Measurements from ENCODE around the gene GSDMA. TPM values are rescaled to one million over a fixed set of nuclear protein-coding genes. Genes with fewer than 3 reads are reported as not detected.
A peak's percentile ranks its signal among the peaks of the same experiment; 100 is the strongest.
"Not testable (repeated sequence)": the region's sequence is repeated elsewhere in the genome, so short reads cannot be mapped to it uniquely, and the experiment has no call there.

The GSDMA gene
- polyA plus RNA-seq, 6 donors from 2014 or later, result 0.19 to 0.21 TPM; not detected in 4

DNA sequence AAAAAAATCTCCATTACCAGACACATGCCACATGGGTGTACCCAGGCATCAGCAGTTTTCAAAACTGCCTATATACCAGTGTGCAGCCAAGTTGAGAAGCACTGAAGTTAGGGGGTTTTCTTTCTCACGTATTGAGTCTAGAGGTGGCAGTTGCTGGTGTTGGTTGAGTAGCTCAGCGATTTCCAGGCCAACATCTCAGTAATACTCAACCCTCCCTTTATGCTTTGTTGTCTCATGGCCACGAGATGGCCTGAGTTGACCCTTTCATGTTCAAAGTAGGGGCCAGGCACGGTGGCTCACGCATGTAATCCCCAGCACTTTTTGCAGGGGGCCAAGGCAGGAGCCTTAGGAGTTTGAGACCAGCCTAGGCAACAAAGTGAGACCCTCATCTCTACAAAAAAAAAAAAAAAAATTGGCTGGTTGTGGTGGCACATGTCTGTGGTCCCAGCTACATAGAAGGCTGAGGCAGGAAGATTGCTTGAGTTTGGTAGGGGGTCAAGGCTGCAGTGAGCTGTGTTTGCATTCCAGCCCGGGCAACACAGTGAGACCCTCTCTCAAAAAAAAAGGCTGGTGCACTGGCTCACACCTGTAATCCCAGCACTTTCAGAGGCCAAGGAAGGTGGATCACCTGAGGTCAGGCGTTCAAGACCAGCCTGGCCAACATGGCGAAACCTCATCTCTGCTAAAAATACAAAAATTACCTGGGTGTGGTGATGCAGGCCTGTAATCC is 24.5 kb upstream of the GSDMA start:
- Mint-ChIP-seq H3K9me3 (no peaks in the 10 kb centered on the region), H3K36me3 (no peaks in the 10 kb centered on the region), H3K27me3 (no peaks in the 10 kb centered on the region), H3K4me1 (peaks cover 26 to 47% (median 40%) of the 10 kb centered on the region in 3 donors), H3K27ac (peak overlapping the region in 3 of 6 donors; percentile 56 to 82 (median 61)), H3K4me3 (peak overlapping the region in 1 of 8 donors; percentile 51)
- no peak for DNase-seq
- peak; percentile 63 to 64 for ATAC-seq (ENCODE audit: low read depth in 2 of 2)

GRCh38 chr17:39939106-39939505 is 23.7 kb upstream of the GSDMA start:
- Mint-ChIP-seq H3K4me3 (peak overlapping the region in 1 of 8 donors; percentile 57), H3K27me3 (no peaks in the 10 kb centered on the region), H3K27ac (peak overlapping the region in 4 of 6 donors; percentile 61 to 94 (median 82)), H3K36me3 (no peaks in the 10 kb centered on the region), H3K4me1 (peaks cover 29 to 48% (median 48%) of the 10 kb centered on the region in 3 donors), H3K9me3 (no peaks in the 10 kb centered on the region)
- no peak for DNase-seq
- no peak for ATAC-seq (ENCODE audit: low read depth in 2 of 2)

DNA sequence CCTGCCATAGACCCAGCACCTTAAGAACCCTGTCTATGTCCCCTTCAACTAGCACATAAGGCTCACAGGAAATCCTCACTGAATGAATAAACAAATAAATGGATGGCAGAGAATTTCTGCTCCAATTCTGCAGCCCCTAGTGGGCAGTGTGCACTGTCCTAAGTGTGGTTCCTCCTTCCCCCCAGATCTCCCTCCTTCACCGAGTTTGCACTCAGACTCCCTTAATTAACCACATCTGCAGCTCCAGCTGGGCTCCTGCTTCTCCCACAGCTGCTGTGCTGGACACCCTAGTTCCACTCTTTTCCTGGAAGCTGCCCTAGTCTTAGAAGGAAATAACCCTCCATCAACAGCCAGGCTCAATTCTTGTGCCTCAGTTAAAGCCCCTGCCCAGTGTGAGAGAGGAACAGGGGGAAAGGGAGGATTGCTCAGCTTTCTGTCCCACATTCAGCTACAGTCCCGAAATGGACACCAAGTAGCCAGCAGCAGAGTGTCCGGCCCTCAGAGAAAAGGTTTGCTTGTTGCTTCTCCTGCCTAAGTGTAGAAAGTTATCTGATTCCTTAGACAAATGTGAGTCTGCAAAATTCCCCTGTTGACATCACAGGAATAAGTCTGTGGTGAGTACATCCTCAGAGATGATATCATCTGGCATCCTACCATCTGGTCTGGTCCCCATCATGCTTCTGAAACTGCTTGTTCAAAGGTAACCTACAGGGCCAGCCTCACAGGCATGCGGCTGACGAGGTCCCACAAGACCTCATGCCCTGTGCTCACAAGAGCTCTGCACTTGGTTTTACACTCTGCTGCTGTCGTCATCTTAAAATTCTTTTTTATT is 23.0 kb upstream of the GSDMA start:
- ATAC-seq (ENCODE audit: low read depth in 2 of 2) (peak; percentile 78 to 81), DNase-seq (peak; percentile 33)
- peak overlapping the region in 5 of 6 donors; percentile 53 to 94 (median 87) for H3K27ac Mint-ChIP-seq
- H3K36me3 Mint-ChIP-seq, result no peaks in the 10 kb centered on the region
- H3K27me3 Mint-ChIP-seq, result no peaks in the 10 kb centered on the region
- peaks cover 31 to 48% (median 45%) of the 10 kb centered on the region in 3 donors for H3K4me1 Mint-ChIP-seq
- peak overlapping the region in 2 of 8 donors; percentile 37 to 57 for H3K4me3 Mint-ChIP-seq
- no peaks in the 10 kb centered on the region for H3K9me3 Mint-ChIP-seq

GRCh38 chr17:39943702-39944392 is 19.0 kb upstream of the GSDMA start:
- H3K27ac Mint-ChIP-seq, result peak overlapping the region in 3 of 6 donors; percentile 62 to 82 (median 73)
- no peaks in the 10 kb centered on the region for H3K27me3 Mint-ChIP-seq
- H3K4me1 Mint-ChIP-seq, result peaks cover 41 to 49% (median 45%) of the 10 kb centered on the region in 3 donors
- no peak overlapping the region for H3K4me3 Mint-ChIP-seq
- H3K9me3 Mint-ChIP-seq, result no peaks in the 10 kb centered on the region
- no peak for DNase-seq
- no peaks in the 10 kb centered on the region for H3K36me3 Mint-ChIP-seq
- ATAC-seq (ENCODE audit: low read depth in 2 of 2), result no peak

GRCh38 chr17:39944393-39944711 is 18.5 kb upstream of the GSDMA start:
- no peaks in the 10 kb centered on the region for H3K9me3 Mint-ChIP-seq
- H3K36me3 Mint-ChIP-seq, result no peaks in the 10 kb centered on the region
- ATAC-seq (ENCODE audit: low read depth in 2 of 2) (no peak), DNase-seq (no peak)
- no peak overlapping the region for H3K27ac Mint-ChIP-seq
- no peaks in the 10 kb centered on the region for H3K27me3 Mint-ChIP-seq
- H3K4me3 Mint-ChIP-seq, result no peak overlapping the region
- peaks cover 38 to 46% (median 45%) of the 10 kb centered on the region in 3 donors for H3K4me1 Mint-ChIP-seq

DNA sequence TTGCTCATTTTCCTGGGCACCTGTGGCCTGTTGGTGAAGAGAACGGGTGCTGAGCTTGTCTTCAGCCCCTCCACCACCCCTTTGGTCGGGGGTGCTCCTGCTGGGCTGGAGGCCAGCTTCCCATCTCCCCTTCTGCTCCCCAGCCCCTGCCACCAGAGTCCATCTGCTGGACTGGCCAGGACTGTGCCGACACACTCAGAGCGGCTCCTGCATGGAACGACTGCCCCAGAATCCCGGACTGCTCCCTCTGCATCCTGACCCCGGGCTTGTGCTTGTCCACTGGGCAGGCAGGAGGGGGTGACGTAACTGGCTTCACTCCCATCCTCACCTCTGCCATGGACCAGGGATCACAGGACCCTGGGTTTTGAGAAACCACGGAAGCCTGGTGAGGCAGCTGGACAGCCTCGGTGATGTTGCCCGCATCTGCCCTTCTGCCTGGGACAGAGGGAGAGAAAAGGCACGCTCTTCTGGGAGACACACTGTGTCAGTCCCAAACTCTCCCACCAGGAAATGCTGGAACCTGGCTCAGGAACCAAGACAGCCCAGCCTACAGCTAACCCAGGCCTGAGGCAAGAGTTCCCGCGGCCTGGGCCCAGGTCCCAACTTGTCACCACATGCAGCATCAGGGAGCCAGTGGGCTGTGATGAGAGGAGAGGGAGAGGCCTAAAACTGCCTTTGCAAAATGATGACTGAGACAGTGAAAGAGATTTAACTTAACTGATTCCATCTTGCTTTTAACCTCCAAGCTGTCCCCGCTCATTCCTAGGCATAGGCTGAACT is 16.1 kb upstream of the GSDMA start:
- DNase-seq (no peak), ATAC-seq (ENCODE audit: low read depth in 2 of 2) (no peak)
- peaks cover 26 to 49% (median 40%) of the 10 kb centered on the region in 3 donors for H3K4me1 Mint-ChIP-seq
- H3K27me3 Mint-ChIP-seq, result no peaks in the 10 kb centered on the region
- no peaks in the 10 kb centered on the region for H3K9me3 Mint-ChIP-seq
- no peak overlapping the region for H3K27ac Mint-ChIP-seq
- H3K36me3 Mint-ChIP-seq, result no peaks in the 10 kb centered on the region
- no peak overlapping the region for H3K4me3 Mint-ChIP-seq

GRCh38 chr17:39948489-39948828 is 14.3 kb upstream of the GSDMA start:
- not testable (repeated sequence) for H3K36me3 Mint-ChIP-seq
- H3K4me3 Mint-ChIP-seq, result peak overlapping the region in 3 of 8 donors; percentile 12 to 42 (median 35)

GRCh38 chr17:39949028-39949427 is 13.8 kb upstream of the GSDMA start:
- Mint-ChIP-seq H3K4me1 (peaks cover 29 to 59% (median 35%) of the 10 kb centered on the region in 3 donors), H3K27me3 (no peaks in the 10 kb centered on the region), H3K27ac (peak overlapping the region in 1 of 6 donors; percentile 79), H3K36me3 (no peaks in the 10 kb centered on the region), H3K9me3 (no peaks in the 10 kb centered on the region), H3K4me3 (peak overlapping the region in 1 of 8 donors; percentile 12)
- DNase-seq, result no peak
- no peak for ATAC-seq (ENCODE audit: low read depth in 2 of 2)

More at GRCh38 chr17:39948489-39948828, 14.3 kb upstream of the GSDMA start:
- not testable (repeated sequence) for DNase-seq, H3K27me3 Mint-ChIP-seq, H3K9me3 Mint-ChIP-seq
- peak in 1 of 2 donors; percentile 9 for ATAC-seq (ENCODE audit: low read depth in 2 of 2)
- Mint-ChIP-seq H3K27ac (peak overlapping the region in 2 of 6 donors; percentile 79 to 81), H3K4me1 (peaks cover 30 to 58% (median 37%) of the 10 kb centered on the region in 3 donors)

DNA sequence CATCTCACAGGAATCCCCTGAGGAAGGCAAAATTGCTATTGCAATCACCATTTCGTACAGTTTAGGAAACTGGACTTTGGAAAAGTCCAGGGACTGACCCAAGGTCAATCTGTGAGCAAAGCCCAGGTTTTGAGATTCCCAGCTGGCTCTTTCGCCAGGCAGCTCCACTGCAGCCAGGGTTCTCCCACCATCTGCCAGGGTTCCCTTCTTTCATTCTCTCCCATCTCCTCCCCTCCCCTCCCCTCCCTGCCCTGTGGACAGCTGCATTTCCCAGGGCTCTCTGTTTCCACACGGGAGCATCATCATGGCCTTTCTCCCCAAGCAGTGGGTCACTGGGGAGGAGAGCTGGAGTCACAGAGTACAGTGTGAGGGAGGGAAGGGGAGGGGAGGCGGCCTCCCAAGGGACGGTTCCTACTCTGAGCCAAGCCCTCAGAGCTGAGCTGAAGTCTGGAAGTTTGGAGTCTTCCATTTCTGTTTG is 11.9 kb upstream of the GSDMA start:
- no peak for ATAC-seq (ENCODE audit: low read depth in 2 of 2)
- Mint-ChIP-seq H3K27me3 (no peaks in the 10 kb centered on the region), H3K4me1 (peaks cover 29 to 73% (median 47%) of the 10 kb centered on the region in 3 donors), H3K27ac (no peak overlapping the region), H3K36me3 (no peaks in the 10 kb centered on the region), H3K9me3 (no peaks in the 10 kb centered on the region), H3K4me3 (peak overlapping the region in 3 of 8 donors; percentile 35 to 49 (median 47))
- DNase-seq, result no peak

- DNase-seq (no peak), ATAC-seq (ENCODE audit: low read depth in 2 of 2) (peak in 1 of 2 donors; percentile 2)
- Mint-ChIP-seq H3K4me1 (peaks cover 26 to 76% (median 50%) of the 10 kb centered on the region in 3 donors), H3K4me3 (peak overlapping the region; percentile 74 to 91 (median 84)), H3K27me3 (no peaks in the 10 kb centered on the region), H3K9me3 (no peaks in the 10 kb centered on the region), H3K36me3 (no peaks in the 10 kb centered on the region), H3K27ac (peak overlapping the region in 5 of 6 donors; percentile 18 to 86 (median 75))
Measured at GRCh38 chr17:39951924-39952679, 10.7 kb upstream of the GSDMA start.

DNA sequence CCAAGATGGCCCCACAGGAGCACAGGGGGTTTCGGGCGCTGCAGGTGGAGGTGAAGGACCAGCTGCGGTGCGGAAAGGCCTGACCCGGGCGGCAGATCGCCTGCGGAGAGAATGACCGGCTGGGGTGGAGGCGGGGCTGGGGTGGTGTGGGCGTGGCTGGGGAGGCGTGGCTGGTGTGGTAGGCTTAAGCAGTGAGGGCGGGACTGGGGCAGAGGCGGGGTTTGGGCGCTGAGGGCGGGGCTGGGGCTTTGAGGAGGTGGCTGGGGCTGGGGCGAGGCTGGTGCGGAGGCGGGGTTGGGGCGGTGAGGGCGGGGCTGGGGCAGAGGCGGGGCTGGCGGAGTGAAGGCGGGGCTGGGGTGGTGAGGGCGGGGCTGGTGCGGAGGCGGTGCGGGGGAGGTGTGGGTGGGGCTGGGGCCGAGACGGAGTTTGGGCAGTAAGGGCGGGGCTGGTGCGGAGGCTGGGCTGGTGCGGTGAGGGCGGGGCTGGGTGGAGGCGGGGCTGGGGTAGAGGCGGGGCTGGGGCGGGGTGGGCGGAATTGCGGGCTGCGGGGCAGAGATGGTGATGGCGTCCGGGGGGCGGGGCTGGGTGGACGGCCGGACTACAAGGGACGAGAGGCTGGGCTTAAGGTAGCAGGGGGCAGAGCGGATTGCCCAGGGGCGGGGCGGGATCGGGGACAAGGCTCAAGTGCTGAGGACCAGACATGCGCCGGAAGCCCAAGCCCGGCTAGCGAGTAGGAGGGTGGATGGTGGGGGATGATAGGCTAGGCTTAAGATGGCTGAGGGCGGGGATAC is 9.9 kb upstream of the GSDMA start:
- DNase-seq, result peak; percentile 85
- Mint-ChIP-seq H3K4me1 (peaks cover 21 to 75% (median 48%) of the 10 kb centered on the region in 3 donors), H3K9me3 (no peaks in the 10 kb centered on the region), H3K36me3 (no peaks in the 10 kb centered on the region), H3K27ac (peak overlapping the region; percentile 72 to 84 (median 82)), H3K27me3 (no peaks in the 10 kb centered on the region), H3K4me3 (peak overlapping the region; percentile 75 to 94 (median 86))
- peak; percentile 81 to 83 for ATAC-seq (ENCODE audit: low read depth in 2 of 2)
